K562 (cell line): ENCODE results near the gene RGS14. TPM values are rescaled to one million over a fixed set of nuclear protein-coding genes. Genes with fewer than 3 reads are reported as not detected.

Experiments used
- BMI1 ChIP-seq: fragments of 150-350 bp; IDR thresholded peaks from 2 replicates; pipeline ENCODE4 v1.6.1; 2014; ENCODE audit warnings: low read length
- E2F6 ChIP-seq, 2 experiments: IDR thresholded peaks; 2 replicates each; pipeline ENCODE4 v1.6.1; 2011; ENCODE audit warnings: borderline replicate concordance in 1 of 2, control low read depth in 1 of 2, low read depth in 1 of 2, low read length in 1 of 2, mild to moderate bottlenecking in 1 of 2, mixed read lengths in 1 of 2, moderate library complexity in 1 of 2; ENCODE audit not compliant: insufficient read depth in 1 of 2, insufficient read length in 1 of 2, poor library complexity in 1 of 2, severe bottlenecking in 1 of 2; ENCODE audit errors: extremely low read depth in 1 of 2
- MCM2 ChIP-seq: fragments of 450-650 bp; IDR thresholded peaks from 2 replicates; pipeline ENCODE4 v1.6.1; 2017; ENCODE audit warnings: low read depth, mild to moderate bottlenecking
- MYNN ChIP-seq, 2 experiments: sonication (generic); formaldehyde crosslinking in 1 of 2; IDR thresholded peaks; 2 replicates each; pipeline versions ENCODE4 v1.5.0 to v1.6.1; 2016 to 2020; ENCODE audit warnings: antibody characterized with exemption in 1 of 2, missing genetic modification reagents in 1 of 2
- SIN3A ChIP-seq, 2 experiments: fragments of 150-350 bp in 1 of 2; IDR thresholded peaks; 2 replicates each; pipeline ENCODE4 v1.6.1; 2011 to 2016; ENCODE audit warnings: borderline replicate concordance in 2 of 2, low read depth in 2 of 2, low read length in 2 of 2, mild to moderate bottlenecking in 2 of 2, moderate library complexity in 2 of 2; ENCODE audit not compliant: control insufficient read depth in 1 of 2
- SOX6 ChIP-seq: fragments of 450-650 bp; IDR thresholded peaks from 2 replicates; pipeline ENCODE4 v1.6.1; 2014; ENCODE audit warnings: mild to moderate bottlenecking
- THAP12 ChIP-seq: fragments of 250-450 bp; sonication (Bioruptor Pico); IDR thresholded peaks from 2 replicates; pipeline ENCODE4 v1.9.0; 2021; ENCODE audit warnings: mild to moderate bottlenecking, inconsistent platforms
- ZNF124 ChIP-seq: sonication (generic); formaldehyde crosslinking; IDR thresholded peaks from 2 replicates; pipeline ENCODE4 v1.8.1; 2022; ENCODE audit warnings: missing genetic modification reagents
- ZNF407 ChIP-seq: fragments of 450-650 bp; IDR thresholded peaks from 2 replicates; pipeline ENCODE4 v1.6.1; 2016; ENCODE audit warnings: low read depth
- polyA plus RNA-seq, 8 experiments: library from polyadenylated mRNA; depleted of rRNA in 4 of 8; stranded (reverse) in 5 of 8; unstranded in 3 of 8; fragments of >200 nt; fragmentation: Nextera tagmentation in 2 of 8; fragmentation: Illumina TruSeq in 1 of 8; extraction: Ambion mirVana in 2 of 8; extraction: Trizol in 1 of 8; gene quantifications; 2 replicates each; pipeline versions ENCODE4 v1.2.1 to v1.2.3, GENCODE V29; 2011 to 2014; ENCODE audit warnings: inconsistent platforms in 1 of 8, missing spikeins in 1 of 8
- total RNA-seq, 7 experiments: library from RNA; depleted of rRNA in 6 of 7; stranded (reverse); fragments of >200 nt in 6 of 7; fragmentation: Illumina TruSeq in 2 of 7; extraction: Trizol in 2 of 7; gene quantifications; 2 replicates each; pipeline versions ENCODE4 v1.2.1 to v1.2.3, GENCODE V29; 2011 to 2021; ENCODE audit warnings: low replicate concordance in 1 of 7
- TF ChIP-seq, protein P1 (sequence below): fragments of 150-350 bp; conservative IDR thresholded peaks from 2 replicates; pipeline ENCODE4 v1.6.1; 2014; ENCODE audit warnings: low read length

RGS14 gene
- total and polyA plus RNA-seq, 9 of the 15 experiments (the other 6 are each of a cell fraction or from before 2014, with no cell fraction given), result 0.28 to 75.9 (median 34.5) TPM

DNA sequence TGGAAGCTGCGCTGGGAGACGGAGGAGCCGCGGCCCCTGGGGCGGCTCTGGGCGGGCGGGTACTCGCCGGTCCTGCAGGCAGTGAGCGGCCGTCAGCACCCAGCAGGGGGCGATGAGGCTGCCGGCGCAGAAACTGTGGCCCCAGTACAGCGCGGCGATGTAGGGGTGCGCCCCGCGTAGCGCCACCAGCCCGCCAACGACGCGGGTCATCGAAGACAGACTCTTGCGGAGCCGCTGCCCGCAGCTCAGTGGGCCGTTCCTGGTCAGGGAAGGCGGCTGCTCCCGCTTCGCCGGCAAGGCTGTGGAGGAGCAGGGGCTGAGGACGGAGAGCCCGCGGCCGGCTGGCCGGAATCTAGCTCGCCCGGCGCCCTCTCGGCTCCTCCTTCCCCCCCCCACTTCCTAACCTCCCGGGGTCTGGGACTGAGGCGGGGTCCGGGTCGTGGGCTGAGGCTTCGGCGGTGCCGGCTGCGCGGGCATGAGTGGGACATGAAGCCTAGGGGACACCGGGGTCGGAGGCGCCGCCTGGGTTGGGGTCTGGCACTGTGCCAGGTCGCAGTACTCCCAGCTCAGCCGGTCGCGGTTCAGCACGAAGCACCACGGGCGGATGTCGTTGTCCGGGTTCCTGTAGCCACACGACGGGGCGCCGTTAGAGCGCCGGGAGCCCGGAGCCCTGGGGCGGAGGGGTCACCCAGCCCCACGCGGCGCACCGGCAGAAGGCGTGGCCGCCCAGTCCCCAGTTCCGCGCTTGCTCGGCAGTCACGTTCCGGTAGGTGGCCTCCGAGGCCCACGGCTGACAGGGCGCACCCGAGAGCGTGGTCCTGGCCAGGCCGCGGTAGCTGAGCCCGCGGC is 46.3 kb downstream of the RGS14 start (continued):
- no peak for TF ChIP-seq ZNF407
- TF ChIP-seq ZNF124 (CRISPR knock-in tag), result 0 out of 2 replicates have a peak, but pooled peaks have one; percentile 64
- TF ChIP-seq MYNN (IDR thresholded peaks at IDR 0.05), result peak; percentile 70
- TF ChIP-seq MYNN (CRISPR knock-in tag; IDR thresholded peaks at IDR 0.05), result no peak
- no peak for TF ChIP-seq MCM2
- TF ChIP-seq, protein P1, sequence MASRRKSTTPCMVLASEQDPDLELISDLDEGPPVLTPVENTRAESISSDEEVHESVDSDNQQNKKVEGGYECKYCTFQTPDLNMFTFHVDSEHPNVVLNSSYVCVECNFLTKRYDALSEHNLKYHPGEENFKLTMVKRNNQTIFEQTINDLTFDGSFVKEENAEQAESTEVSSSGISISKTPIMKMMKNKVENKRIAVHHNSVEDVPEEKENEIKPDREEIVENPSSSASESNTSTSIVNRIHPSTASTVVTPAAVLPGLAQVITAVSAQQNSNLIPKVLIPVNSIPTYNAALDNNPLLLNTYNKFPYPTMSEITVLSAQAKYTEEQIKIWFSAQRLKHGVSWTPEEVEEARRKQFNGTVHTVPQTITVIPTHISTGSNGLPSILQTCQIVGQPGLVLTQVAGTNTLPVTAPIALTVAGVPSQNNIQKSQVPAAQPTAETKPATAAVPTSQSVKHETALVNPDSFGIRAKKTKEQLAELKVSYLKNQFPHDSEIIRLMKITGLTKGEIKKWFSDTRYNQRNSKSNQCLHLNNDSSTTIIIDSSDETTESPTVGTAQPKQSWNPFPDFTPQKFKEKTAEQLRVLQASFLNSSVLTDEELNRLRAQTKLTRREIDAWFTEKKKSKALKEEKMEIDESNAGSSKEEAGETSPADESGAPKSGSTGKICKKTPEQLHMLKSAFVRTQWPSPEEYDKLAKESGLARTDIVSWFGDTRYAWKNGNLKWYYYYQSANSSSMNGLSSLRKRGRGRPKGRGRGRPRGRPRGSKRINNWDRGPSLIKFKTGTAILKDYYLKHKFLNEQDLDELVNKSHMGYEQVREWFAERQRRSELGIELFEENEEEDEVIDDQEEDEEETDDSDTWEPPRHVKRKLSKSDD, result no peak
- peak; percentile 83 to 90 for TF ChIP-seq E2F6 (IDR thresholded peaks at IDR 0.05; ENCODE audit: borderline replicate concordance in 1 of 2, extremely low read depth in 1 of 2, insufficient read depth in 1 of 2, insufficient read length in 1 of 2, low read depth in 1 of 2, low read length in 1 of 2, poor library complexity in 1 of 2, severe bottlenecking in 1 of 2)
- TF ChIP-seq BMI1, result 0 out of 2 replicates have a peak, but pooled peaks have one; percentile 26
- TF ChIP-seq SIN3A (IDR thresholded peaks at IDR 0.05; ENCODE audit: borderline replicate concordance in 2 of 2, control insufficient read depth in 1 of 2, low read depth in 2 of 2, low read length in 2 of 2), result peak; percentile 84 to 87; a peak in 3 of 4 replicates
- TF ChIP-seq SOX6, result peak; percentile 17; the same call in 1 of the 2 replicates
- TF ChIP-seq THAP12 (CRISPR knock-in tag), result peak; percentile 64; the same call in 1 of the 2 replicates
